ENCODE data around the gene UGT1A4.

Gene UGT1A4

GRCh38 chr2:233814056-233814835, 95.7 kb downstream of the UGT1A4 start:
- no peak for DNase-seq

- no peak for DNase-seq
Observed at GRCh38 chr2:233815861-233816260, 97.3 kb downstream of the UGT1A4 start.

GRCh38 chr2:233816334-233816733, 97.8 kb downstream of the UGT1A4 start:
- no peak for DNase-seq

GRCh38 chr2:233816771-233817170, 98.2 kb downstream of the UGT1A4 start:
- DNase-seq: no peak

GRCh38 chr2:233817361-233817911, 98.9 kb downstream of the UGT1A4 start:
- DNase-seq: no peak

- DNase-seq: no peak
Observed at GRCh38 chr2:233817995-233818638, 99.6 kb downstream of the UGT1A4 start.

- DNase-seq: no peak
Observed at GRCh38 chr2:233818639-233819621, 100.4 kb downstream of the UGT1A4 start.

GRCh38 chr2:233819884-233820773, 101.6 kb downstream of the UGT1A4 start:
- DNase-seq: no peak

- DNase-seq: no peak
Observed at GRCh38 chr2:233820774-233821105, 102.2 kb downstream of the UGT1A4 start.

GRCh38 chr2:233821196-233821595, 102.7 kb downstream of the UGT1A4 start:
- DNase-seq: no peak

- no peak for DNase-seq
Observed at GRCh38 chr2:233821709-233822100, 103.2 kb downstream of the UGT1A4 start.

GRCh38 chr2:233822101-233822771, 103.7 kb downstream of the UGT1A4 start:
- no peak for DNase-seq

Data from fibroblast of skin of abdomen (primary cell).